KMS-11 (cell line): ENCODE measurements around the gene COA1.

Source experiments
- H2AFZ ChIP-seq: fragments of 200-600 bp; sonication (generic); 2 replicates; pipeline ENCODE4 v1.6.1; 2016; ENCODE audit warnings: antibody characterized with exemption, mixed run types, low read depth
- H3K27ac ChIP-seq: fragments of 200-600 bp; sonication (generic); 2 replicates; pipeline ENCODE4 v1.6.1; 2016; ENCODE audit warnings: mild to moderate bottlenecking, mixed run types
- H3K27me3 ChIP-seq: fragments of 200-600 bp; sonication (generic); 2 replicates; pipeline ENCODE4 v1.6.1; 2017; ENCODE audit warnings: mild to moderate bottlenecking, low read depth, mixed run types, moderate library complexity; ENCODE audit not compliant: insufficient read depth
- H3K36me3 ChIP-seq: fragments of 200-600 bp; sonication (generic); 2 replicates; pipeline ENCODE4 v1.6.1; 2017; ENCODE audit warnings: mild to moderate bottlenecking, mixed run types; ENCODE audit not compliant: insufficient read depth
- H3K4me1 ChIP-seq: fragments of 200-600 bp; sonication (generic); 2 replicates; pipeline ENCODE4 v1.6.1; 2016; ENCODE audit warnings: mild to moderate bottlenecking, low read depth, mixed run types; ENCODE audit not compliant: poor library complexity, severe bottlenecking
- H3K4me2 ChIP-seq: fragments of 200-600 bp; sonication (generic); 2 replicates; pipeline ENCODE4 v1.7.0; 2016; ENCODE audit warnings: mild to moderate bottlenecking, mixed run types
- H3K4me3 ChIP-seq: fragments of 200-600 bp; sonication (generic); IDR thresholded peaks from 2 replicates; pipeline ENCODE4 v1.6.1; 2017; ENCODE audit warnings: low read depth, low read length, mixed read lengths; ENCODE audit not compliant: insufficient read depth
- H3K79me2 ChIP-seq: fragments of 200-600 bp; sonication (generic); 2 replicates; pipeline ENCODE4 v1.6.1; 2016; ENCODE audit warnings: low read depth, mixed run types; ENCODE audit not compliant: insufficient read depth
- H3K9ac ChIP-seq: fragments of 200-600 bp; sonication (generic); 2 replicates; pipeline ENCODE4 v1.6.1; 2016; ENCODE audit warnings: mild to moderate bottlenecking, mixed run types
- H4K20me1 ChIP-seq: fragments of 200-600 bp; sonication (generic); 2 replicates; pipeline ENCODE4 v1.6.1; 2016; ENCODE audit warnings: mild to moderate bottlenecking, mixed run types; ENCODE audit not compliant: insufficient read depth
- TF ChIP-seq, protein P1 (sequence below): fragments of 200-600 bp; sonication (generic); conservative IDR thresholded peaks from 2 replicates; pipeline ENCODE4 v1.6.1; 2017; ENCODE audit warnings: low read depth, mild to moderate bottlenecking, antibody characterized with exemption, low read length, moderate library complexity, mixed read lengths

COA1 gene

DNA sequence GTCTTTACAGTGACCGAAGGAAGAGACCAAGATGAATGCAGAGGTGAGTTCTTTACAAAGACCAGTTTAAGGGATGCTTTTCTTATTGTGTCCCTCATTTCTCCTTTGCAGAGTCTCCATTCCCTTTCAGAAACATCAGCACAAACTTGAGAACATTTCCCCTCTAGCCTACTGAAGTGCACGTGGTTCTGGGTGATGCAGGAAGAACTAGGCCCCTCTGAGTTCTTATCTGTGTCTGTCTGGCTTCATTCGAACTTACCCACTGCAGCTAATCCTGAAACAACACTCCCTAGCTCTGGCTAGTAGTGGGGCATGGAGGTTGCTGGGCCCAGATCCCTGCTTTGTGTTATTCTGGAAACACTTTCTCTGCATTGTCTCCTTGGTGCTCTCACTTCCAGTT lies 41.8 kb upstream of the COA1 start:
- Histone ChIP-seq H3K4me3 (no peak overlapping the region), H4K20me1 (no peaks in the 10 kb centered on the region), H3K27me3 (no peaks in the 10 kb centered on the region), H3K27ac (no peak overlapping the region), H2AFZ (no peak overlapping the region), H3K4me2 (no peak overlapping the region), H3K36me3 (no peaks in the 10 kb centered on the region), H3K4me1 (no peaks in the 10 kb centered on the region), H3K9ac (no peak overlapping the region), H3K79me2 (no peaks in the 10 kb centered on the region)
- TF ChIP-seq, protein P1, sequence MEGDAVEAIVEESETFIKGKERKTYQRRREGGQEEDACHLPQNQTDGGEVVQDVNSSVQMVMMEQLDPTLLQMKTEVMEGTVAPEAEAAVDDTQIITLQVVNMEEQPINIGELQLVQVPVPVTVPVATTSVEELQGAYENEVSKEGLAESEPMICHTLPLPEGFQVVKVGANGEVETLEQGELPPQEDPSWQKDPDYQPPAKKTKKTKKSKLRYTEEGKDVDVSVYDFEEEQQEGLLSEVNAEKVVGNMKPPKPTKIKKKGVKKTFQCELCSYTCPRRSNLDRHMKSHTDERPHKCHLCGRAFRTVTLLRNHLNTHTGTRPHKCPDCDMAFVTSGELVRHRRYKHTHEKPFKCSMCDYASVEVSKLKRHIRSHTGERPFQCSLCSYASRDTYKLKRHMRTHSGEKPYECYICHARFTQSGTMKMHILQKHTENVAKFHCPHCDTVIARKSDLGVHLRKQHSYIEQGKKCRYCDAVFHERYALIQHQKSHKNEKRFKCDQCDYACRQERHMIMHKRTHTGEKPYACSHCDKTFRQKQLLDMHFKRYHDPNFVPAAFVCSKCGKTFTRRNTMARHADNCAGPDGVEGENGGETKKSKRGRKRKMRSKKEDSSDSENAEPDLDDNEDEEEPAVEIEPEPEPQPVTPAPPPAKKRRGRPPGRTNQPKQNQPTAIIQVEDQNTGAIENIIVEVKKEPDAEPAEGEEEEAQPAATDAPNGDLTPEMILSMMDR: no peak

DNA sequence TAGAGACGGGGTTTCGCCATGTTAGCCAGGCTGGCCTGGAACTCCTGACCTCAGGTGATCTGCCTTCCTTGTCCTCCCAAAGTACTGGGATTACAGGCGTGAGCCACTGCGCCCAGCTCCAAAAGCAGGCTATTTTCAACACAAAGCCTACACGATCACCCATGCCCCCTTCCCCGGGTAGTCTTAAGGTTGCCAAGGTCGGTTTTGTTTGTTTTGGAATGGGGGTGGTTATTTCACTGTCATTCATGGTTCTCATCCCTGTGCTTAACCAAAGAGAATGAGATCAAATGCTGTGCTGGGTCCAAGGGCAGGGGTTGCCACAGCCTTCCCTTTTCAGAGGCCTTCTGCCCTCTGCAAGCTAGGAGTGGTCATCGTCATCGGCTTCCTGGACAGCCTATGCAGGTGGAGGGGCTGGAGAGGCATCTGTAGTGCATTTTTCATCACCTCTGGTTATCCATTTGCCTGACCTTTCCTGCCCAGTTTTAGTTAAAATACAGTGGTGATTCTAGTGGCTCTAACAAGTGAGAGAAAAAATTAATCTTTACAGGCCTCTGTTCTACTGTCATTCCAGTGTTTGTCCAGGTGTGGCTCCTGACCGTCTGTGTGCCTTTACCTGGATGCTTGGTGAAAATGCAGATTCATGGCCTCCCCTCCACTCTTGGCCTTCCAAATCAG lies 40.6 kb upstream of the COA1 start:
- H4K20me1 ChIP-seq: no peaks in the 10 kb centered on the region
- H3K4me3 ChIP-seq: no peak overlapping the region
- no peaks in the 10 kb centered on the region for H3K36me3 ChIP-seq
- no peak overlapping the region for H2AFZ ChIP-seq
- H3K27ac ChIP-seq: no peak overlapping the region
- H3K79me2 ChIP-seq: no peaks in the 10 kb centered on the region; the same call in 1 of the 2 replicates
- TF ChIP-seq, protein P1: no peak
- no peaks in the 10 kb centered on the region for H3K27me3 ChIP-seq
- H3K4me2 ChIP-seq: no peak overlapping the region
- no peaks in the 10 kb centered on the region for H3K4me1 ChIP-seq
- no peak overlapping the region for H3K9ac ChIP-seq

DNA sequence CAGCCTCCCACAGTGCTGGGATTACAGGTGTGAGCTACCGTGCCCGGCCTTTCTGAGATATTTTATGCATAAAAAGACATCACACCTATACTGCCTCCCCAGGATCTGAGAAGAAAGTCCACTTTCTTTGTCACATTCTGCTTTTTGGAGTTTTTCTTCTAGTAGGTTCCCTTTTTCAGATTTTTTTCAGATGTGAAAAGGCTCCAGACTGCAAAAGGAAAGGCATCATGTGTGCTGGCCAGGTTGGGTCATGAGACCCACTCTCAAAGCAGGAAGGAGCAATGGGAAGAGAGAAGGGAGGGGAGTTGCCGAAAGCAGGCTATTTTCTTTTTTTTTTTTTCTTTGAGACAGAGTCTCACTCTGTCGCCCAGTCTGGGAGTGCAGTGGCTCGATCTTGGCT lies 40.0 kb upstream of the COA1 start:
- Histone ChIP-seq H3K36me3 (no peaks in the 10 kb centered on the region), H3K27me3 (no peaks in the 10 kb centered on the region), H3K4me2 (no peak overlapping the region), H4K20me1 (no peaks in the 10 kb centered on the region), H3K79me2 (peaks cover 3% of the 10 kb centered on the region; the same call in 1 of the 2 replicates), H3K27ac (no peak overlapping the region), H3K9ac (no peak overlapping the region), H3K4me3 (no peak overlapping the region), H2AFZ (no peak overlapping the region), H3K4me1 (peaks cover under 1% of the 10 kb centered on the region)
- TF ChIP-seq, protein P1: no peak

DNA sequence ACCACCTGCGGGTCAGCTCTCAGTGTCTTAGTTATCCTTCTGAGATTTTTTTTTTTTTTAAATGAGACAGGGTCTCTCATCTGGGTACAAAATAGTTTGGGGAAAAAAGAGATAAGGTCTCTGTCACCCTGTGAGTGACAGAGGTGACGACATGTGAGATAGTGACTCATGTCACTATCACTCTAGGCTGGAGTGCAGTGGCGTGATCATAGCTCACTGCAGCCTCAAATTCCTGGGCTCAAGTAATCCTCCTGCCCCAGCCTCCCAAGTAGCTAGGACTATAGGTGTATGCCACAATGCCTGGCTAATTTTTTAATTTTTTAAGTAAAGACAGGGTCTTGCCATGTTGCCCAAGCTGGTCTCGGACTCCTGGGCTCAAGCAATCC lies 39.6 kb upstream of the COA1 start:
- TF ChIP-seq, protein P1: no peak
- Histone ChIP-seq H3K36me3 (no peaks in the 10 kb centered on the region), H4K20me1 (no peaks in the 10 kb centered on the region), H3K79me2 (peaks cover 3% of the 10 kb centered on the region; the same call in 1 of the 2 replicates), H3K4me1 (peaks cover 5% of the 10 kb centered on the region), H3K4me2 (no peak overlapping the region), H3K27ac (no peak overlapping the region), H2AFZ (no peak overlapping the region), H3K4me3 (no peak overlapping the region), H3K9ac (no peak overlapping the region), H3K27me3 (no peaks in the 10 kb centered on the region)
